HUDEP-2 (cell line): Measurements from ENCODE around the gene KCNB1.
"Not testable (repeated sequence)": the region's sequence is repeated elsewhere in the genome, so short reads cannot be mapped to it uniquely, and the experiment has no call there.

ENCODE experiments used
- DNase-seq, 76 experiments: peaks; one replicate each; lab custom pipeline; 2025; ENCODE audit not compliant: unreplicated experiment in 76 of 76; lab: John Stamatoyannopoulos, UW

Gene KCNB1

DNA sequence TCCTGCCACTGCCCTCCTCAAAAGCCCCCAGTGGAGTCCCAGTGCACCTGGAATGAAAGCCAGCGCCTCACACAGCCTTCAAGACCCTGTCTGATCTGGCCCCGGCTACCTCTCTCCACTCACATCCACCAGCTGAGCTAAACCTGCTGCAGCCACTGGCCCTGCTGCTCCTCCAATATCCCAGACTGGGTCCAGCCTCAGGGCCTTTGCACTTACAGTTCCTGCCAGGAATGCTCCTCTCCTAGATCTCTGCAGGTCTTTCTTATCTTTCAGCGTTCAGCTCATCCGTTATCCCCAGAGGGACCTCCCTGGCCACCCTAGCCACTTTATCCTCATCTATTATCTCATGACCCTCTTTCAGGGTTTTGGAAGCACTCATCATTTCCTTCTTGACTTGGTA lies 68.8 kb downstream of the KCNB1 start:
- no peak for DNase-seq

DNA sequence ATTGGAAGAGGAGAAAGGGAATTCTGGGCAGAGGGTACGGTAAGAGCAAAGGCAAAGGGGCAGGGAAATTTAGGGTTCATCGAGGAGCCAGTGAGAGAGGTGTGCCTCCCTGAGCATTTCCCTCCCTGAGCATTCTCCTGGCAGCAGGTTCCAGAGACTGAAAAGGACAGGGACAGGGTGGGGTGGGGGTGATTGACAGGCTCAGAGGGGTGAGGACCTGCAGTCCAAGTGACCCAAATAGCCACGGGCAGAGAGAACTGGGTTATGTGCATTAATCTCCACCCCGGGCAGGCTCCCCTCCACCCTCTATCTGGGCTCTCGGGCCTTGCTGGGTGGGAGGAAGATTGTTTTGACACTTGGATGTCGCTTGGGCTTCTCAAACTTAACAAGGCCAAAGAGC lies 69.5 kb downstream of the KCNB1 start:
- no peak for DNase-seq

GRCh38 chr20:49412254-49412653 lies 70.2 kb downstream of the KCNB1 start:
- no peak for DNase-seq

GRCh38 chr20:49411221-49411925 lies 71.1 kb downstream of the KCNB1 start:
- peak in 9 of 76 experiments; percentile 3 to 46 (median 17) for DNase-seq

- not testable (repeated sequence) for DNase-seq
Measured at GRCh38 chr20:49409975-49410621, 72.4 kb downstream of the KCNB1 start.

GRCh38 chr20:49409302-49409974 lies 73.0 kb downstream of the KCNB1 start:
- DNase-seq: no peak

DNA sequence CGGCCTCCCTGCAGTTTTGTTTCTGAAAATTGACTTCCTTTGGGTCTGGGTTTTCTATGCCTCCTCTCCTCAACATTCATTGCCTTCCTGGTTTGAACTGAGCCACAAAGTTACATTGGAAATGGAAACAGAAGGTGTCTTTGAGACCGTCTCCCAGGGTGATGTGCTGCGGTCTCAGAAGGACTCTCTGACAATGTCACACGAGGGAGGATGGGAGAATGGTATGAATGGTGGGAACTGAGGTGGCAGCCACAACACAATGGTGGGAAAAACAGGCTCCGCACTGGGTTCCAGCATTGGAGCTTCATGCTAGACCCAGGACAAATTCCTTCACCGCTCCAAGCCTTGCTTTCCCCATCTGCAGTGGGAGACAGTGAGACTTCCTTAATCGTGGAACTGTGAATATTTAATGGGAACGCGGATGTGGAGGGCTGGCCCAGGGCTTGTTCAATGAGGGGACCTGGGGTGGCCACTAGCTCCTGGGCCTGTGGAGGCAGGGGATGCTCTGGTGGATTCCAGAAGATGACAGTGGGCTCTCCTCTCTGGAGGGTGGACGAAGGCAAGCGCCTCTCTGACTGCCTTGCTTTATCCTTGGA lies 73.9 kb downstream of the KCNB1 start:
- no peak for DNase-seq

- DNase-seq: no peak
Measured at GRCh38 chr20:49406666-49407065, 75.8 kb downstream of the KCNB1 start.

GRCh38 chr20:49405696-49406095 lies 76.8 kb downstream of the KCNB1 start:
- DNase-seq: no peak

DNA sequence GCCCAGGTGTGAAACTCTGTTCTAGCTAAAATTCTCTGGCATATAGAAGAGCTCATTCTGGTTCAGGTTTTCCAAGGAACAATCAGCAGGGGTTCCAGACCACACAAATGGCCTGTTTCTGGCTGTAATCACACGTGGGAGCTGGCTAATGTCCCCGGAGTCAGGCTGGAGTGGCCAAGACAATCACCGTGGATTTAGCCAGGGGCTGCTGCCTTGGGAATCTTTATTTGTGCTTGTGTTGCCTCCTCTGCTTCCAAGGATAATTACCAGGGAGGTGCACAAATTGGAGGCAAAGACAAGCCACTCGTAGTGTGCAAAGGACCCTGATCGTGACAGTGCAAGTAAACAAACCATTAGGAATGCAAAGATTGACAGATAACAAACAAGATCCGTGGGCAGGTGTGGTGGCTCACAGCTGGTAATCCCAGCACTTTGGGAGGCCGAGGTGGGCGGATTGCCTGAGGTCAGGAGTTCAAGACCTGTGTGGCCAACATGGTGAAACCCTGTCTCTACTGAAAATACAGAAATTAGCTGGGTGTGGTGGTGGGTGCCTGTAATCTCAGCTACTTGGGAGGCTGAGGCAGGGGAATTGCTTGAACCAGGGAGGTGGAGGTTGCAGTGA lies 77.3 kb downstream of the KCNB1 start:
- no peak for DNase-seq

DNA sequence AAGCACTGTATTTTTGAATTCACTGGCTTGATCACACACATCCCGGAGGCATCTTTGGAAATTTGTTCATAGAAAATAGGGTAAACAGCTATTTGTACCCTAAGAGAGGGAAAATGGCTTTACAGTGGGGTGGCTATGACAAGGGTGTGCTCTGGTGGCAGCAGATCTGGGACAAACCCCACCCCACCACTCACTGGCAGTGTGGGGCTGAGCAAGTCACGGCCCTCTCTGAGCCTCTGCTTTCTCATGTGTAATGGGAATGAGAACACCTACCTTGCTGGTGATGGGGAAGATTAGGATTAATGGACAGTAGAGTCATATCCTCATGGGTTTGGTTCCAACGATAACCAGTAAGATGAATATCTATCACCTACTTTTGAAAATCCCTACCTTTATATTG lies 78.0 kb downstream of the KCNB1 start:
- DNase-seq: no peak

DNA sequence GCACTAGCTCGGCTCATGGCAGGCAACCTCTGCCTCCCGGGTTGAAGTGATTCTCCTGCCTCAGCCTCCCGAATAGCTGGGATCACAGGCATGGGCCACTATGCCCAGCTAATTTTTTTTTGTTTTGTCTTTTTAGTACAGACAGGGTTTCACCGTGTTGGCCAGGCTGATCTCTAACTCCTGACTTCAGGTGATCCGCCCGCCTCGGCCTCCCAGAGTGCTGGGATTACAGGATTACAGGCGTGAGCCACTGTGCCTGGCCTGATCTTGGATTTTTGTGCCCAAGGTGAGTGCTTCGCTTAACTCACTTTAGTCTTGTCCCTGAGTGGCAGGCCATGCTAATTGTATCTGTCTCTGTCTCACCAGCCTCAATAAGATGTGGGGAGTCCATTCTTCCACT lies 78.6 kb downstream of the KCNB1 start:
- DNase-seq: no peak

DNA sequence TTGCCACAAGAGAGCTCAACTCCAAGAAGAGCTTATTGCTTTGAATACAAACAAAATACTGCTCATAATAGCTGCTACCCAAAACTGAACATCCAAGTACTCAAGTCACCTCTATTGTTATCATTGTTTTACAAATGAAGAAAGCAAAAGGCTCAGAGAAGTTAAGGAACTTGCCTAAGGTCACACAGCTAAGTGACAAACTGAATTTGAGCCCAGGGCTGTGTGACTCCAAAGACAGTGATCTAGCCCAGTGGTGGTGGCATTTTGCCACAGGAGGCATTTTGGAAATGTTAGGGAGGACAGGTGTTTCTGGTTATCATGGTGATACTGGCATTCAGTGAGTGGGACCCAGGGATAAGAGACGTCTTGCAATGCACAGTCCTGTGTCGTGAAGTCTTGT lies 79.5 kb downstream of the KCNB1 start:
- no peak for DNase-seq

DNA sequence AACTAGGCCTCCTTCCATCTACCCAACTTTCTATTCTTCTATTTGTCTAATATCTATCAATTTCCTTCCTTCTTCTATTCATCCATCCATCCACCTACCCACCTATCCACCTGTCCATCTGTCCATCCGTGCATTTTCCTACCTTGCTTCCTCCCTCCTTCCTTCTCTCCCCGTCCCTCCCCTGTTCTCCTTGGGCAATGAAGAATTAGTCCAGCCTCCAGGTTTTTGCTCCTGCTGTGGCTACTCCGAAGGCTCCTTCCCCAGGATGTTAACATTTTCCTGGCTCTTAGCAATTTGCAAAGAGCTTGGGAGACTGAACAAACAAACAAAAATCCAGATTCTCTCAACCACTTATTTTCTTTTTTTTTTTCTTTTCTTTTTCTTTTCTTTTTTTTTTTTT lies 81.6 kb downstream of the KCNB1 start:
- no peak for DNase-seq

DNA sequence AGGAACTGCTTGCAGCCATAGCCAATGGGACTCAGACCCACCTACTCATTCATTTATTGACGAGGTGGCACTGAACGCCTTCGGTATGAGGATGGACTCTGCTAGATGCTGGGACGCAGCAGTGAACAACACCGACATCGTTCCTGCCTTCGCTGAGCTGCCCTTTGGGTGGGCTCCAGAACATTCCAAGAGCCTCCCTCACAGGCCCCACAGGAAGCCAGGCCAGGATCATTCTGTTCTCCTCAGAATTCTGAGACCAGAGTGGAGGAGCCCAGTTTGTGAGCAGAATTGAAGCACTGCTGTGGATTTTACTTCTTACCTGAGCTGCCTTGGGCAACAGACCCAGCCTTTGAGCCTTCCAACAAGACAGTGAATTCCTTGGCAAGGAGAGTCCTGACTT lies 82.1 kb downstream of the KCNB1 start:
- no peak for DNase-seq

- no peak for DNase-seq
Measured at GRCh38 chr20:49399329-49399728, 83.1 kb downstream of the KCNB1 start.

DNA sequence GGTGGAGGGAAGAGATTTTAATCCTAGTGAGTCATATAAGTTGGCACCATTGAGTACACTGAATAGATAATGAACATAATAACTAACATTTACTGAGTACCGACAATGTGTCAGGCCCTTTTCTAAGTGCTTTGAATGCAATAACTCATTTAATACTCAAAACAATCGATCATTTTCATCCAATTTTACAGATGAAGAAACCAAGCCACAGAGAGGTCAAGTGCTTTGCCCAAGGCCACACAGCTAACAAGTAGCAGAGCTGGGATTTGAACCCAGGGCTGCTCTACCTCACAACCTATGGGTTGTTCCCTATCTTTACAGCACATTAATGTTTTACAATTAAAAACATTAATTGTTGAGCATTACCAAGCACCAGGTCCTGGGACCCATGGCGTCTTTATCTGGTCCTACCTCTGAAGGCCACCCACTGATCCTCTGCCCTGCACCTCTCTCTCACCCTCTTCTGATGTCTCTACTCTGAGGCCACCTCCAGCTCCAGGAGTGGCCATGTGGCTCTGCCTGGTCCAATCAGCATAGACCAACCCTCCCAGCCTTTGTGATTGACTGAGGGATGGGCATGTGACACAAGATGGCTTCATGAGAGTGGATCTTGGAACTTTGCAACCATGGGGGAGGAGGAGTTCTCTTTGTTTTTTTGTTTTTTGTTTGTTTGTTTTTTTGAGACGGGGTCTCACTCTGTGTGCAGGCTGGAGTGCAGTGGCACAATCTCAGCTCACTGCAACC lies 83.9 kb downstream of the KCNB1 start:
- DNase-seq: no peak

DNA sequence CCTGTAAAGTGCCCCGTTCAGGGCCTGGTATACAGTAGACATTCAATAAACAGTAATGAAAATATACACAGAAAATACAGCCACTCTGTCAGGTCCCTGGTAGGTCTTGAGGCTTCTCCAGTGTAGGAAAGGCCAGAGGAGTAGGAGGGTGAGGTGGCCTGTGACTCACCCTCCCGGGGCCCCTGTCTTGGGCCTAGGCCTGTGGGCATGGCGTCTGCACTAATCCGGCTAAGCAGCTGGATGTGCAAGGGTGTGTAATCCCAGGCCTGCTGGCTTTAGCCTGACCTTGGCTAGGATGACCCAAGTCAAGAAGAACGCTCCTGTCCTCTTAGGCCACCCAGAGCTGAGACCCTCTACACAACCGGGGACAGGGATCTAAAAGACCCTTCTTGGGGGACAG lies 84.9 kb downstream of the KCNB1 start:
- DNase-seq: peak in 2 of 76 experiments; percentile 2 to 22

DNA sequence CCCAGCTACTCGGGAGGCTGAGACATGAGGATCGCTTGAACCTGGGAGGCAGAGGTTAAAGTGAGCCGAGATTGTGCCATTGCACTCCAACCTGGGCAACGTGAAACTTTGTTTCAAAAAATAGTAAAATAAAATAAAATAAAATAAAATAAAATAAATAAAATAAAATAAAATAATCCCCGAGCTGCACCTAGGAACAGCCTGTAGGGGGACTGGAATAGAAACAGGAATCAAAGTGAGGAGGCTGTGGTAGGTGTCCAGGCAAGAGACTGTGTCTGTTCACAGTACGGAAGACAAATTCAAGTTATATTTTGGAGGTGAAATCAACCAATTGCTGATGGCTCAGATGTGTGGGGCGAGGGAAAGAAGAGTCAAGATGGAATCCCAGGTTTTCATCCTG lies 86.2 kb downstream of the KCNB1 start:
- DNase-seq: no peak

GRCh38 chr20:49395659-49396058 lies 86.8 kb downstream of the KCNB1 start:
- DNase-seq: no peak
